NCI-H2227 (cell line): ENCODE data around the gene PCDHGA9.
"Not testable (repeated sequence)": the region's sequence is repeated elsewhere in the genome, so short reads cannot be mapped to it uniquely, and the experiment has no call there.

ENCODE experiments used
- DNase-seq: peaks from one replicate; lab custom pipeline; 2025; ENCODE audit not compliant: unreplicated experiment; lab: John Stamatoyannopoulos, UW

Gene PCDHGA9

GRCh38 chr5:141413540-141414069, 11.0 kb downstream of the PCDHGA9 start:
- no peak for DNase-seq

GRCh38 chr5:141414548-141415274, 12.1 kb downstream of the PCDHGA9 start:
- DNase-seq, result not testable (repeated sequence)

DNA sequence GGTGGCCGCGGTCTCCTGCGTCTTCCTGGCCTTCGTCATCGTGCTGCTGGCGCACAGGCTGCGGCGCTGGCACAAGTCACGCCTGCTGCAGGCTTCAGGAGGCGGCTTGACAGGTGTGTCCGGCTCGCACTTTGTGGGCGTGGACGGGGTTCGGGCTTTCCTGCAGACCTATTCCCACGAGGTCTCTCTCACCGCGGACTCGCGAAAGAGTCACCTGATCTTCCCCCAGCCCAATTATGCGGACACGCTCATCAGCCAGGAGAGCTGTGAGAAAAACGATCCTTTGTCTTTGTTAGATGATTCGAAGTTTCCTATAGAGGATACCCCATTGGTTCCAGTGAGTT, 12.7 kb downstream of the PCDHGA9 start:
- not testable (repeated sequence) for DNase-seq

DNA sequence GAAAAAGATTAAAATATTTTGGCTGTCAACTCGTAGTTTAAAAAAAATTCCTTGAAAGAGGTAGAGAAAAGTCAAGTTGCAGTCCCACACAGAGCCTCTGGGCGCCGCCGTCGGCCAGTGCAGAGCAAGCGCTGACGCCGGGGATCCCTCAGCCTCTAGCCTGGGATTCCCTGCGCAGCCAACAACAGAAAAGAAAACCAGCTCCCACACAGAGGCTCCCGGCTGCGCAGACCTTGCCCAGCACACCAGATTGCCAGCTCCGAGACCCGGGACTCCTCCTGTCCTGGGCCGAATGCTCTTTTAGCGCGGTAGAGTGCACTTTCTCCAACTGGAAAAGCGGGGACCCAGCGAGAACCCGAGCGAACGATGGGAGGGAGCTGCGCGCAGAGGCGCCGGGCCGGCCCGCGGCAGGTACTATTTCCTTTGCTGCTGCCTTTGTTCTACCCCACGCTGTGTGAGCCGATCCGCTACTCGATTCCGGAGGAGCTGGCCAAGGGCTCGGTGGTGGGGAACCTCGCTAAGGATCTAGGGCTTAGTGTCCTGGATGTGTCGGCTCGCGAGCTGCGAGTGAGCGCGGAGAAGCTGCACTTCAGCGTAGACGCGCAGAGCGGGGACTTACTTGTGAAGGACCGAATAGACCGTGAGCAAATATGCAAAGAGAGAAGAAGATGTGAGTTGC, 15.1 kb downstream of the PCDHGA9 start, which contains the start of gene PCDHGB7:
Gene PCDHGB7, plus strand, starts transcription at position 184 of the 679 bp plus-strand sequence. Its CDS starts 183 bp downstream, at position 367.
- peak; percentile 0 for DNase-seq

DNA sequence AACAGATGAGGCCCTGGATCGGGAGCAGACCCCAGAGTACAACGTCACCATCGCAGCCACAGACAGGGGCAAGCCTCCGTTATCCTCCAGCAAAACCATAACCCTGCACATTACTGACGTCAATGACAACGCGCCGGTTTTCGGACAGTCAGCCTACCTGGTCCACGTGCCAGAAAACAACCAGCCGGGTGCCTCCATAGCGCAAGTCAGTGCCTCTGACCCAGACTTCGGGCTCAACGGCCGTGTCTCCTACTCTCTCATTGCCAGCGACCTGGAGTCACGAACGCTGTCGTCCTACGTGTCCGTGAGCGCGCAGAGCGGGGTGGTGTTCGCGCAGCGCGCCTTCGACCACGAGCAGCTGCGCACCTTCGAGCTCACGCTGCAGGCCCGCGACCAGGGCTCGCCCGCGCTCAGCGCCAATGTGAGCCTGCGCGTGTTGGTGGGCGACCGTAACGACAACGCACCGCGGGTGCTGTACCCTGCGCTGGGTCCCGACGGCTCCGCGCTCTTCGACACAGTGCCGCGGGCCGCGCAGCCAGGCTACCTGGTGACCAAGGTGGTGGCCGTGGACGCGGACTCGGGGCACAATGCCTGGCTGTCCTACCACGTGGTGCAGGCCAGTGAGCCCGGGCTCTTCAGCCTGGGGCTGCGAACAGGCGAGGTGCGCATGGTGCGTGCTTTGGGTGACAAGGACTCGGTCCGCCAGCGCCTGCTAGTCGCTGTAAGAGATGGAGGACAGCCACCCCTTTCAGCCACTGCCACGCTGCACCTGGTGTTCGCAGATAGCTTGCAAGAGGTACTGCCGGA, 16.7 kb downstream of the PCDHGA9 start:
- no peak for DNase-seq

DNA sequence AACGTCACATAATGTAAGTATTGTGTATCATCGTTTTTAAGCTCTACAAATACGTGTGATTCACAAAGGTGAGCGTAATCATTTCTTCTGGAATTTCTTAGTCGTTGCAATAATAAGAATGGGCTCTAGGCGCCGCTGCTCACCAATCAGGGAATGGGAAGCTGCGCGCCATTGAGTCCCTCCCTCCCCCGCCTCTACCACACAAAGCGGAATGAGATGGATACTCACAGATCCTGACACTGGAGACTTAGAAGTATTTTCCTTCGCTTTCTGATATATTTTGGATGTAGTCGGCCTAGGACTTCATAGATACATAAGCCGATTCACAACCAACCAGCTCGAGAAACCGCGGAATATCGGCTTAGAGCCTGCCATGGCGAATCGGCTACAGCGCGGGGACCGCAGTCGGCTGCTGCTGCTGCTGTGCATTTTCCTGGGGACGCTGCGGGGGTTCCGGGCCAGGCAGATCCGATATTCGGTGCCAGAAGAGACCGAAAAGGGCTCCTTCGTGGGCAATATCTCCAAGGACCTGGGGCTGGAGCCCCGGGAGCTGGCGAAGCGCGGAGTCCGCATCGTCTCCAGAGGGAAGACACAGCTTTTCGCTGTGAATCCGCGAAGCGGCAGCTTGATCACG, 18.4 kb downstream of the PCDHGA9 start, which contains the start of gene PCDHGA11:
Gene PCDHGA11, plus strand, starts transcription at position 197 of the 634 bp plus-strand sequence. Its CDS starts 177 bp downstream, at position 374.
- DNase-seq, result peak; percentile 24

DNA sequence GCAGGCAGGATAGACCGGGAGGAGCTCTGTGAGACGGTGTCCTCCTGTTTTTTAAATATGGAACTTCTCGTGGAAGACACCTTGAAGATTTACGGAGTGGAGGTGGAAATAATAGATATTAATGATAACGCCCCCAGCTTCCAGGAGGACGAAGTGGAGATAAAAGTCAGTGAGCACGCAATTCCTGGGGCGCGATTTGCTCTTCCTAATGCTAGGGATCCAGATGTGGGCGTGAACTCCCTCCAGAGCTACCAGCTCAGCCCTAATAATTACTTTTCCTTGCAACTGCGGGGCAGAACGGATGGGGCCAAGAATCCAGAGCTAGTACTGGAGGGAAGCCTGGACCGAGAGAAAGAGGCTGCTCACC, 18.9 kb downstream of the PCDHGA9 start:
- DNase-seq, result no peak

DNA sequence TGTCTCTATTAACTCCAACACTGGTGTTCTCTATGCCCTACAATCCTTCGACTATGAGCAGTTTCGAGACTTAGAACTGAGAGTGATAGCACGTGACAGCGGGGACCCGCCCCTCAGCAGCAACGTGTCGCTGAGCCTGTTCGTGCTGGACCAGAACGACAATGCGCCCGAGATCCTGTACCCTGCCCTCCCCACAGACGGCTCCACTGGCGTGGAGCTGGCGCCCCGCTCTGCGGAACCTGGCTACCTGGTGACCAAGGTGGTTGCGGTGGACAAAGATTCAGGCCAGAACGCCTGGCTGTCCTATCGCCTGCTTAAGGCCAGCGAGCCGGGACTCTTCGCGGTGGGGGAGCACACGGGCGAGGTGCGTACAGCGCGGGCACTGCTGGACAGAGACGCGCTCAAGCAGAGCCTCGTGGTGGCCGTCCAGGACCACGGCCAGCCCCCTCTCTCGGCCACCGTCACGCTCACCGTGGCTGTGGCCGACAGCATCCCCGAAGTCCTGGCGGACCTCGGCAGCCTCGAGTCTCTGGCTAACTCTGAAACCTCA, 20.2 kb downstream of the PCDHGA9 start:
- no peak for DNase-seq

DNA sequence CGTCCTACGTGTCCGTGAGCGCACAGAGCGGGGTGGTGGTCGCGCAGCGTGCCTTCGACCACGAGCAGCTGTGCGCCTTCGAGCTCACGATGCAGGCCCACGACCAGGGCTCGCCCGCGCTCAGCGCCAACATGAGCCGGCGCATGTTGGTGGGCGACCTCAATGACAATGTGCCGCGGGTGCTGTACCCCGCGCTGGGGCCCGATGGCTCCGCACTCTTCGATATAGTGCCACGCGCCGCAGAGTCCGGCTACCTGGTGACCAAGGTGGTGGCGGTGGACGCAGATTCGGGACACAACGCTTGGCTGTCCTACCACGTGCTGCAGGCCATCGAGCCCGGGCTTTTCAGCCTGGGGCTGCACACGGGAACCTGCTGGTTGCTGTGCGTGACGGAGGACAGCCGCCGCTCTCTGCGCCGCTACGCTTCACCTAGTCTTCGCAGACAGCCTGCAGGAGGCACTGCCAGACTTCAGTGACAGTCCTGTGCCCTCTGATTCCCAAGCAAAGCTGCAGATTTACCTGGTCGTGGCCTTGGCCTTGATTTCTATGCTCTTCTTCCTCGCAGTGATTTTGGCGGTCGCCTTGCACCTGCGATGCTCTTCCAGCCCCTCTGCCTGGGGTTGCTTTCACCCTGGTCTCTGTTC, 25.3 kb downstream of the PCDHGA9 start:
- no peak for DNase-seq

DNA sequence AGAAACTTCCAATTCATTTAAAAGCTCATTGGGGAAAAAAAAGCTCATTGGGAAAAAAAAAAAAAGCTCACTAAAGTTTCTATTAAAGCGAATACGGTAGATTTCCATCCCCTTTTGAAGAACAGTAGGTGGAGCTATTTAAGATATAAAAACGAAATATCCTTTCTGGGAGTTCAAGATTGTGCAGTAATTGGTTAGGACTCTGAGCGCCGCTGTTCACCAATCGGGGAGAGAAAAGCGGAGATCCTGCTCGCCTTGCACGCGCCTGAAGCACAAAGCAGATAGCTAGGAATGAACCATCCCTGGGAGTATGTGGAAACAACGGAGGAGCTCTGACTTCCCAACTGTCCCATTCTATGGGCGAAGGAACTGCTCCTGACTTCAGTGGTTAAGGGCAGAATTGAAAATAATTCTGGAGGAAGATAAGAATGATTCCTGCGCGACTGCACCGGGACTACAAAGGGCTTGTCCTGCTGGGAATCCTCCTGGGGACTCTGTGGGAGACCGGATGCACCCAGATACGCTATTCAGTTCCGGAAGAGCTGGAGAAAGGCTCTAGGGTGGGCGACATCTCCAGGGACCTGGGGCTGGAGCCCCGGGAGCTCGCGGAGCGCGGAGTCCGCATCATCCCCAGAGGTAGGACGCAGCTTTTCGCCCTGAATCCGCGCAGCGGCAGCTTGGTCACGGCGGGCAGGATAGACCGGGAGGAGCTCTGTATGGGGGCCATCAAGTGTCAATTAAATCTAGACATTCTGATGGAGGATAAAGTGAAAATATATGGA, 27.9 kb downstream of the PCDHGA9 start, which contains the start of gene PCDHGA12:
Gene PCDHGA12, plus strand, starts transcription at position 176 of the 782 bp plus-strand sequence. Its CDS starts 253 bp downstream, at position 429.
- no peak for DNase-seq

GRCh38 chr5:141431286-141431685, 28.7 kb downstream of the PCDHGA9 start:
- no peak for DNase-seq

DNA sequence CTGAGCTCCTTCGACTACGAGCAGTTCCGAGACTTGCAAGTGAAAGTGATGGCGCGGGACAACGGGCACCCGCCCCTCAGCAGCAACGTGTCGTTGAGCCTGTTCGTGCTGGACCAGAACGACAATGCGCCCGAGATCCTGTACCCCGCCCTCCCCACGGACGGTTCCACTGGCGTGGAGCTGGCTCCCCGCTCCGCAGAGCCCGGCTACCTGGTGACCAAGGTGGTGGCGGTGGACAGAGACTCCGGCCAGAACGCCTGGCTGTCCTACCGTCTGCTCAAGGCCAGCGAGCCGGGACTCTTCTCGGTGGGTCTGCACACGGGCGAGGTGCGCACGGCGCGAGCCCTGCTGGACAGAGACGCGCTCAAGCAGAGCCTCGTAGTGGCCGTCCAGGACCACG, 29.7 kb downstream of the PCDHGA9 start:
- not testable (repeated sequence) for DNase-seq

DNA sequence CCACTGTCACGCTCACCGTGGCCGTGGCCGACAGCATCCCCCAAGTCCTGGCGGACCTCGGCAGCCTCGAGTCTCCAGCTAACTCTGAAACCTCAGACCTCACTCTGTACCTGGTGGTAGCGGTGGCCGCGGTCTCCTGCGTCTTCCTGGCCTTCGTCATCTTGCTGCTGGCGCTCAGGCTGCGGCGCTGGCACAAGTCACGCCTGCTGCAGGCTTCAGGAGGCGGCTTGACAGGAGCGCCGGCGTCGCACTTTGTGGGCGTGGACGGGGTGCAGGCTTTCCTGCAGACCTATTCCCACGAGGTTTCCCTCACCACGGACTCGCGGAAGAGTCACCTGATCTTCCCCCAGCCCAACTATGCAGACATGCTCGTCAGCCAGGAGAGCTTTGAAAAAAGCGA, 30.1 kb downstream of the PCDHGA9 start:
- DNase-seq, result not testable (repeated sequence)

GRCh38 chr5:141434006-141434405, 31.4 kb downstream of the PCDHGA9 start:
- DNase-seq, result no peak

DNA sequence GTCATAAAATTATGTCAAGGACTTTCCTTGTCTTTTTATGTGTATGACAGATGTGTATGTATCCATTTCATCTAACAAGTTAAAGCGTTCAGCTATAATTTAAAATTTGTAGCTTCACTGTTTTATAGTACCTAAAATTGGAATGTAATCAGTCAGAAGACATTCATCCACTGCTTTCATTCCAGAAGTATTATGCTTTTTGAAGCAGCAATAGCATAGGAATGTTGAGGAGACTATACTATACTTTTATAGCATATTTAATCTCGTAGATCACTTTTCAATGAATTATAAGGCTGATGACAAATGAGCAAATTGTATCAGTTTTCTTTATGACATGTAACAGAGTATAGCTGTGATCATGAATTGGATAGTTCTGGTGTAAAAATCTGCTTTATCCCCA, 34.6 kb downstream of the PCDHGA9 start:
- DNase-seq, result no peak

DNA sequence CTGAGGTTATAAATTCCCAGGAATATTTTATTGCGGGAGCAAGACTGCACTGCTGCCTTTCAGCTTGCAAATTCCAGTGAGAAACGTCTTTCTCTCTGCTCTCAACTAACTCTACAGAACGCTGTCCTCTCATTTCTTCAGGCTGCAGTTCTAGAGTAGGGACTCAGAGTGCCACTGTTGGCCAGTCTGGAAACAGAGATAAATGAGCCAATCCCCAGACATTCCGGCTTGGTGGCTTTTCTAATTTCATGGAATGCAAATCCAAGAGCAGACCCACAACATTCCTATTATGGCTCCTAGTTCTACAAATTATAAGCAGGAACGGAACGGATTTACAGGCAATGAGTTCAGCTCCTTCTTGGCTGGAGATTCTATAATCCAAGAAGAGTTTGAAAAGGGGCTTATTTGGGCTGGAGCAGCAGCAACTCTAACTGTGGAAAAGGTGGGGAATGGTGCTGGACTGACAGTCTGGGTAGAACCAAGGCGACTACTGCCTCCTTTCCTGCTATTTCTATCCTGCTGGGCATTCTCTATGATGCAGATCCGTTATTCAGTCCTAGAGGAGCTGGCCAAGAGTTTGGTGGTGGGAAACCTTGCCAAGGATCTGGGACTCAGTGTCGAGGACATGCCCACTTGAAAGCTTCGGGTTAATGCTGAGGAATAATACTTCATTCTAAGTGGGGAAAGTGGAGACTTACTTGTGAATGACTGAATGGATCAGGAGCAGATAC, 37.0 kb downstream of the PCDHGA9 start:
- DNase-seq, result no peak

DNA sequence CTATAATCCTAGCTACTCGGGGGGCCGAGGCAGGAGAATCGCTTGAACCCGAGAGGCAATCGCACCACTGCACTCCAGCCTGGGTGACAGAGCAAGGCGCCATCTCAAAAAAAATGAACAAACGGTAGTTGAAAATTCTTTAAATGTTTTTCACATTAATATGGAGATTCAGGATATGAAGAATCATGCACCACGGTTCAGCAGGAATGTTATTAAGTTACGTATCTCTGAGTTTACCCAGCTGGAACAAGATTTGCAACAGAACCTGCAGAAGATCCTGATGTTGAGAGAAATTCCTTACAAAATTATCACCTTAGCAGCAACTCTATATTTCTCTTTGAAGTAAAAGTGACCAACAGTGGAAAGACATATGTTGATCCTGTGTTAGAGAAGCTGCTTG, 37.8 kb downstream of the PCDHGA9 start:
- DNase-seq, result no peak

DNA sequence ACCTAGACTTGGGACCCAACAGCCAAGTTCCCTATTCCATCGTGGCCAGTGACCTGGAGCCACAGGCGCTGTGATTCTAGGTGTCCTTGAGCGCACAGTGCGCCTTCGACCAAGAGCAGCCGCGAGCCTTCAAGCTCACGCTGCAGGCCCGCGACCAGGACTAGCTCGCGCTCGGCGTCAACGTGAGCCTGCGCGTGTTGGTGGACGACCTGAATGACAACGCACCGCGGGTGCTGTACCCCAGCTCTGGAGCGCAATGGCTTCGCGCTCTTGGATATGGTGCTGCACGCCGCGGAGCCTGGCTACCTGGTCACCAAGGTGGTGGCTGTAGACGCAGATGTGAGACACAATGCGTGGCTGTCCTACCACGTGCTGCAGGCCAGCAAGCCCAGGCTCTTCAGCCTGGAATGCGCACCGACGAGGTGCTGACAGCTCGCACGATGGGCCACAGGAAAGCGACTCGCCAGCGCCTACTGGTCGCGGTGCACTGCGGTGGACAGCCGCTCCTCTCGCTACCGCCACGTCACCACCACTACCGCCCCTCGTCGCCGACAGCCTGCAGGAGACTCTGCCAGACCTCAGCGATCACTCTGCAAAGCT, 39.1 kb downstream of the PCDHGA9 start:
- DNase-seq, result no peak
